HG03159 (cell line): ENCODE results near the gene BACH2.

ENCODE experiments used
- ATAC-seq: cut with Tn5 transposase; IDR thresholded peaks from one replicate; pipeline ENCODE4 v1.9.1; 2021; ENCODE audit warnings: mild to moderate bottlenecking, moderate library complexity; ENCODE audit not compliant: unreplicated experiment

BACH2 gene

GRCh38 chr6:90249034-90249433 is 47.6 kb downstream of the BACH2 start:
- ATAC-seq: no peak

- ATAC-seq: no peak
Measured at GRCh38 chr6:90247262-90247661, 49.4 kb downstream of the BACH2 start.

GRCh38 chr6:90241229-90241880 is 55.3 kb downstream of the BACH2 start:
- ATAC-seq: no peak

GRCh38 chr6:90238496-90239266 is 58.0 kb downstream of the BACH2 start:
- no peak for ATAC-seq

GRCh38 chr6:90237350-90237990 is 59.2 kb downstream of the BACH2 start:
- no peak for ATAC-seq

- no peak for ATAC-seq
Measured at GRCh38 chr6:90233994-90234393, 62.6 kb downstream of the BACH2 start.

GRCh38 chr6:90233213-90233612 is 63.4 kb downstream of the BACH2 start:
- no peak for ATAC-seq

GRCh38 chr6:90231798-90232197 is 64.8 kb downstream of the BACH2 start:
- no peak for ATAC-seq

- ATAC-seq: no peak
Measured at GRCh38 chr6:90231308-90231707, 65.3 kb downstream of the BACH2 start.

- ATAC-seq: no peak
Measured at GRCh38 chr6:90230548-90231215, 66.0 kb downstream of the BACH2 start.

- no peak for ATAC-seq
Measured at GRCh38 chr6:90229331-90230010, 67.2 kb downstream of the BACH2 start.

GRCh38 chr6:90227673-90228072 is 69.0 kb downstream of the BACH2 start:
- ATAC-seq: no peak

- ATAC-seq: no peak
Measured at GRCh38 chr6:90227213-90227612, 69.4 kb downstream of the BACH2 start.

- ATAC-seq: no peak
Measured at GRCh38 chr6:90226257-90226656, 70.4 kb downstream of the BACH2 start.

- no peak for ATAC-seq
Measured at GRCh38 chr6:90224196-90224595, 72.4 kb downstream of the BACH2 start.

GRCh38 chr6:90222724-90223198 is 73.9 kb downstream of the BACH2 start:
- ATAC-seq: no peak

- ATAC-seq: no peak
Measured at GRCh38 chr6:90222008-90222407, 74.6 kb downstream of the BACH2 start.

- ATAC-seq: no peak
Measured at GRCh38 chr6:90221403-90221802, 75.2 kb downstream of the BACH2 start.

- ATAC-seq: no peak
Measured at GRCh38 chr6:90220273-90220672, 76.4 kb downstream of the BACH2 start.

GRCh38 chr6:90219209-90219985 is 77.2 kb downstream of the BACH2 start:
- ATAC-seq: no peak
